Neural cell (in vitro differentiated cells): ENCODE data around the gene ILRUN.

Experiments used
- POLR2AphosphoS5 ChIP-seq: IDR thresholded peaks from 2 replicates; pipeline ENCODE4 v1.6.1; 2012
- RAD21 ChIP-seq: fragments of 450-650 bp; conservative IDR thresholded peaks from 2 replicates; pipeline ENCODE4 v1.6.1; 2014; ENCODE audit warnings: antibody characterized with exemption, mild to moderate bottlenecking, moderate library complexity
- TF ChIP-seq, protein P1 (sequence below): fragments of 450-650 bp; IDR thresholded peaks from 2 replicates; pipeline ENCODE4 v1.5.1; 2014; ENCODE audit warnings: antibody characterized with exemption, mild to moderate bottlenecking, moderate library complexity; ENCODE audit not compliant: poor library complexity, severe bottlenecking

DNA sequence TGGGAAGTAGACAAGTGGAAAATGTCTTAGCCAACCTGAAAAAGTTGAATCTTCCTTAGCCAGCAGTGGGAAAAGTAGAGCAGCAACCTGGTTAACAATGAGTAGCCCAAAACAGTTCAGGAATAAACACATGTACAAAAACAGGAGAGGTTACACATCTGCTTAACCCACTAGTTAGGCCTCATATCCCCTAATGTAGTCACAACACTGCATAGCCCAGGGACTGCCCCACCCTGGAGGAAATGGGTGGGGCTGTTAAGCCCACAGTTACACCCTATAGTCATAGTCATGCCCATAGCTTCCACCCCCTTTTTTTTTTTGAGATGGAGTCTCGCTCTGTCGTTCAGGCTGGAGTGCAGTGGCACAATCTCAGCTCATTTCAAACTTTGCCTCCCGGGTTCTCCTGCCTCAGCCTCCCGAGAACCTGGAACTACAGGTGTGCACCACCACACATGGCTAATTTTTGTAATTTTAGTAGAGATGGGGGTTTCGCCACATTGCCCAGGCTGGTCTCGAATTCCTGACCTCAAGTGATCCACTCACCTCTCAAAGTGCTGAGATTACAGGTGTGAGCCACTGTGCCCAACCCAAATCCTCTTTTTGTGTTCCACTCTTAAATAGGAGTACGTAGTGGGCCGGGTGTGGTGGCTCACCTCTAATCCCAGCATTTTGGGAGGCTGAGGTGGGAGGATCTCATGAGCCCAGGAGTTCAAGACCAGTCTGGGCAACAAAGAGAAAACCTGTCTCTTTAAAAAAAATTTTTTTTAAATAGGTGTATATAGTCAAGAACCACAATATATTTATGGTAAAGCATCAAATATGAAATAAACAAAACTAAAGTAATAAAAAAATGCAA, 24.5 kb downstream of the ILRUN start:
- TF ChIP-seq, protein P1, sequence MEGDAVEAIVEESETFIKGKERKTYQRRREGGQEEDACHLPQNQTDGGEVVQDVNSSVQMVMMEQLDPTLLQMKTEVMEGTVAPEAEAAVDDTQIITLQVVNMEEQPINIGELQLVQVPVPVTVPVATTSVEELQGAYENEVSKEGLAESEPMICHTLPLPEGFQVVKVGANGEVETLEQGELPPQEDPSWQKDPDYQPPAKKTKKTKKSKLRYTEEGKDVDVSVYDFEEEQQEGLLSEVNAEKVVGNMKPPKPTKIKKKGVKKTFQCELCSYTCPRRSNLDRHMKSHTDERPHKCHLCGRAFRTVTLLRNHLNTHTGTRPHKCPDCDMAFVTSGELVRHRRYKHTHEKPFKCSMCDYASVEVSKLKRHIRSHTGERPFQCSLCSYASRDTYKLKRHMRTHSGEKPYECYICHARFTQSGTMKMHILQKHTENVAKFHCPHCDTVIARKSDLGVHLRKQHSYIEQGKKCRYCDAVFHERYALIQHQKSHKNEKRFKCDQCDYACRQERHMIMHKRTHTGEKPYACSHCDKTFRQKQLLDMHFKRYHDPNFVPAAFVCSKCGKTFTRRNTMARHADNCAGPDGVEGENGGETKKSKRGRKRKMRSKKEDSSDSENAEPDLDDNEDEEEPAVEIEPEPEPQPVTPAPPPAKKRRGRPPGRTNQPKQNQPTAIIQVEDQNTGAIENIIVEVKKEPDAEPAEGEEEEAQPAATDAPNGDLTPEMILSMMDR = no peak
- TF ChIP-seq RAD21 (no peak), POLR2AphosphoS5 (no peak)
